Retinal pigment epithelial cell (primary cell): Measurements from ENCODE around the gene NEDD4L.

Source experiments
- DNase-seq: peaks from one replicate; pipeline ENCODE4 v3.0.0-alpha.2; 2010; ENCODE audit warnings: low read depth
- H3K4me3 ChIP-seq: 2 replicates; pipeline ENCODE4 v1.5.1; 2011; ENCODE audit warnings: mild to moderate bottlenecking, low read length, control low read depth, moderate library complexity
- CTCF ChIP-seq: conservative IDR thresholded peaks from 2 replicates; pipeline ENCODE4 v1.5.1; 2011; ENCODE audit warnings: low read depth, low read length, control low read depth, inconsistent platforms

The NEDD4L gene

GRCh38 chr18:58076052-58076451 lies 32.0 kb downstream of the NEDD4L start:
- TF ChIP-seq CTCF, result no peak
- H3K4me3 ChIP-seq, result no peak overlapping the region
- DNase-seq, result peak; percentile 54

DNA sequence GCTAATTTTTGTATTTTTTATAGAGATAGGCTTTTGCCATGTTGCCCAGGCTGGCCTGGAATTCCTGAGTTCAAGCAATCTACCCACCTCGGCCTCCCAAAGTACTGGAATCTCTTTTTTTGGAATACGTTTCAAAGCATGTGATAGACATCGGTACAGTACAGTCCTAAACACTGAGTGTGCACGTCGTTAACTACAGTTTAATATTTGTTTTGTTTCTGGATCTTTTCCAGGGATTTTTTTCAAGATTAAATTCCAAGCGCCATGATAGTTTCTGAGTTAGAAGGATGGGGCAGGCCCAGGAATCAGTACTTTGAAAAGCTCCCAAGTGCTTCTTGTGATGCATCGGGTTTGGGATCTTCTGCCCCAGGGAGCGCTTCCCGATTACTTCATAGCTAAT lies 33.3 kb downstream of the NEDD4L start:
- no peak overlapping the region for H3K4me3 ChIP-seq
- TF ChIP-seq CTCF, result no peak
- peak; percentile 28 for DNase-seq

DNA sequence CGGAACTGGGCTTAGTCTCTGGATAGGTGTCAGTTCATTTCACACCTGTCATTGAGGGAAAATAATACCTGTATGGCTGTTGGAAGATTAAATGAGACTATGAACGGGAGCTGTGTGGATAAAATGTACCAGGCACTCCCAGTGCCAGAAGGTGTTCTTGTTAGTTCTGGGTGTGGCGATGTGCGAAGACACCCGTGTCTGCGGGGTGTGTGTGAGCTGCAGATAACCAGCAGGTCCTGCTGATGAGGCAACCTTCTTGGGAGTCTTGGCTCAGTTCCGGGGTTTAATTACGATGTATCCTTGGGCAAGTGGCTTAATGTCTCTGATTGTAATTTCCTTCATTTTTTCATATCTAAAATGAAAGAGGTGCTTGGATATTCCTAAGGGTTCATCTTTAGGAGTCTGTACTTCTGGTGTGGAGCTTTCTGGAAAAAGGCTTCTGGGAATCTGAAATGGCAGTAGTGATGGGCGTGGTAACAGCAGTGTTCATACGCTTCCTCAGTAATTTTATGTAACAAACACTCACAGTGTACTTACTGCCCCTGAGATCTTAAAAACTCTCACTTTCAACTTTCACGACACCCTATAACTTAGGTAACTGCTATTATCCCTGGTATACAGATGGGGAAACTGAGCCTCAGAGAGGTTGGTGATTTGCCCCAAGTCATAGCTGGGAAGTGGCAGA lies 35.0 kb downstream of the NEDD4L start:
- no peak for DNase-seq
- no peak overlapping the region for H3K4me3 ChIP-seq
- no peak for TF ChIP-seq CTCF

DNA sequence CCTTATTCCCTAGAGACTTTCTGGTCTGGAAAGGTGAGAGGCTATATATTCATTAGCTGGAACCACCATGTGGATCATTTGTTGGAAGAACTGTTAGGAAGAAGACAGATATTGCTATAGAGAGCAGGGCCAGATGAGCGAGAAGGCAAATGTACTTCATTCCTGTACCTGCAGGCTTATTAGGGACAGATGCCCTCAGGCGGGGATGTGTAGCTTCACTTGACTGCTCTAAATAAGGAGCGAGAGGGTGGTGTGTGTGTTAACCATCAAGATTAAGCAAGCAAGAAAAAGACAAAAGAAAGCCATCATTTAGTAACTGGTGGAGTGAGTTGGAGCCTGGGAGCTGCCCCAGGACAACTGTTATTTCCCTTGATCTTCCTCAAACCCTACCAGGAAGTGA lies 36.4 kb downstream of the NEDD4L start:
- no peak for DNase-seq
- TF ChIP-seq CTCF, result no peak
- H3K4me3 ChIP-seq, result no peak overlapping the region

DNA sequence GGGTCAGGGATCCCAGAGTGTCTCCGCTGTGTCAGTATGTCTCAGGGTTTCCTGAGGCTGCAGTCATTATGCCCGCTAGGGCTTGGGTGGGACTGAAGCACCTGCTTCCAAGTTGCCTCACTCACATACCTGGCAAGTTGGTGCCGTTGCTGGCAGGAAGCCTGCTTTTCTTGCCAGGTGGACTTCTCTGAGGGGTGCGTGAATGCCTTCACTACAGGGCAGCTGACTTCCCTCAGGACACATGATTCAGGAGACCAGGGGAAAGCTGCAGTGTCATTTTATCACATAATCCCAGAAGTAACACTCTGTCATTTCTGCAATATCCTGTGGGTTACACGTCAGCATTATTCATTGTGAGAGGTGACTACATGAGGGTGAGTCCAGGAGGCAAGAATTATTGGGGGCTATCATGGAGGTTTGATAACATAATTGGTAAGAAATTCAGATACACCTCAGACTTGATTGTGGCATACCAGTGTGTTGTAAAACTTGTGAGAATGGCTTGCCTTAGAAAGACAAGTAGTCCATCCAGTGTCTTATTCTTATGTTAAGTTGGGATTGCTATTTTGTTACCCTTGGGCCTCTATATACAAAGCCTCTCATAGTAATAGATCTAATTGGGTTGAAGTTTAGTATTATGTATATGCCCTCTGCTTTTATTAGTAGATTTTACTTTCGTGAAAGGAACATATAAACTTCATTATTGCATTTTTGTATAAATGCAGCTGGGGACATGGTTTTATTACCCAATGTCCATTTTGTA lies 44.1 kb downstream of the NEDD4L start:
- DNase-seq, result no peak
- no peak overlapping the region for H3K4me3 ChIP-seq
- no peak for TF ChIP-seq CTCF

DNA sequence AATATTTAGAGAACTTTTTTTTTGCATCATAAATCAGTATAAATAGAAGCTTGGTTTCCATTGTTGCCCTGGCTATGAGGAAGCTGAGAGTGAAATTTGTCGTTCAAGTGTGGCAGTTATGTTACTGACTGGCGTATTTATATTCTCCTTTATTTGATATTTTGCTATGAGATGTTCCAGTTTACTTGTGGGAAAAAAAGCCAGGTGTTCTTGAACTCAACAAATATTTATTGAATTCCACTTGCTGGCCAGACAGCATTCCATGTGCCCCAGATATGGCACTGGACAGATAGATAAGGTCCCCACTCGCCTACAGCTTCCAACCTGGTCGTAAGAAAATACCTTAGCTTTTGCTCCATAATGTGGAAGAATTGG lies 44.7 kb downstream of the NEDD4L start:
- no peak for TF ChIP-seq CTCF
- no peak for DNase-seq
- no peak overlapping the region for H3K4me3 ChIP-seq

GRCh38 chr18:58091099-58091611 lies 47.1 kb downstream of the NEDD4L start:
- DNase-seq, result no peak
- TF ChIP-seq CTCF, result no peak
- H3K4me3 ChIP-seq, result no peak overlapping the region
